IMR-90 (cell line): ENCODE measurements around the gene IREB2.

Source experiments
- CEBPB ChIP-seq: IDR thresholded peaks from 2 replicates; pipeline ENCODE4 v1.6.1; 2012; ENCODE audit warnings: low read depth, low read length, improper control_type of control experiment
- CTCF ChIP-seq: conservative IDR thresholded peaks from 2 replicates; pipeline ENCODE4 v1.5.1; 2012; ENCODE audit warnings: mild to moderate bottlenecking, low read depth, low read length, improper control_type of control experiment
- ELK1 ChIP-seq: fragments of 150-350 bp; IDR thresholded peaks from 2 replicates; pipeline ENCODE4 v1.6.1; 2016; ENCODE audit warnings: low read depth, mild to moderate bottlenecking, low read length, moderate library complexity, borderline replicate concordance
- MAFK ChIP-seq: IDR thresholded peaks from 2 replicates; pipeline ENCODE4 v1.6.1; 2012; ENCODE audit warnings: low read depth, low read length, improper control_type of control experiment
- MAZ ChIP-seq: IDR thresholded peaks from 2 replicates; pipeline ENCODE4 v1.6.1; 2012; ENCODE audit warnings: low read depth, mild to moderate bottlenecking, low read length, improper control_type of control experiment, moderate library complexity, borderline replicate concordance
- MXI1 ChIP-seq: IDR thresholded peaks from 2 replicates; pipeline ENCODE4 v1.6.1; 2012; ENCODE audit warnings: low read depth, mild to moderate bottlenecking, low read length, moderate library complexity, borderline replicate concordance
- NFE2L2 ChIP-seq: fragments of 150-350 bp; IDR thresholded peaks from 2 replicates; pipeline ENCODE4 v1.6.1; 2016; ENCODE audit warnings: low read depth, mild to moderate bottlenecking, low read length
- POLR2A ChIP-seq: IDR thresholded peaks from 2 replicates; pipeline ENCODE4 v1.6.1; 2012; ENCODE audit warnings: mild to moderate bottlenecking, low read depth, low read length
- RAD21 ChIP-seq: IDR thresholded peaks from 2 replicates; pipeline ENCODE4 v1.6.1; 2012; ENCODE audit warnings: low read length, improper control_type of control experiment
- RFX5 ChIP-seq: IDR thresholded peaks from 2 replicates; pipeline ENCODE4 v1.8.0; 2012; ENCODE audit warnings: low read depth, mild to moderate bottlenecking, low read length, moderate library complexity
- SMC3 ChIP-seq: fragments of 150-350 bp; IDR thresholded peaks from 2 replicates; pipeline ENCODE4 v1.6.1; 2016; ENCODE audit warnings: low read depth, mild to moderate bottlenecking, antibody characterized with exemption, low read length, moderate library complexity

GRCh38 chr15:78394026-78394425 lies 44.0 kb upstream of the IREB2 start:
- TF ChIP-seq CTCF (no peak), POLR2A (no peak), CEBPB (no peak), RAD21 (no peak), SMC3 (no peak), ELK1 (no peak), MAFK (no peak), RFX5 (no peak), MXI1 (no peak), MAZ (no peak), NFE2L2 (no peak)
